Jurkat, Clone E6-1 (cell line): ENCODE results near the gene MINDY4B.
"Not testable (repeated sequence)": the region's sequence is repeated elsewhere in the genome, so short reads cannot be mapped to it uniquely, and the experiment has no call there.

Experiments
- DNase-seq: peaks from one replicate; pipeline ENCODE4 v3.0.0-alpha.2; 2011; ENCODE audit warnings: low read depth, low spot score
- H3K4me3 ChIP-seq: 2 replicates; pipeline ENCODE4 v1.5.1; 2011; ENCODE audit warnings: mild to moderate bottlenecking, low read length, control low read depth, moderate library complexity

Gene MINDY4B

GRCh38 chr3:150863921-150864320, 41.3 kb downstream of the MINDY4B start:
- H3K4me3 ChIP-seq = not testable (repeated sequence)

GRCh38 chr3:150861851-150862250, 43.4 kb downstream of the MINDY4B start:
- no peak overlapping the region for H3K4me3 ChIP-seq
- no peak for DNase-seq

More at GRCh38 chr3:150863921-150864320, 41.3 kb downstream of the MINDY4B start:
- DNase-seq = not testable (repeated sequence)

- not testable (repeated sequence) for DNase-seq, H3K4me3 ChIP-seq
These were observed 47.3 kb downstream of the MINDY4B start for GRCh38 chr3:150857936-150858335.

GRCh38 chr3:150850191-150850590, 55.0 kb downstream of the MINDY4B start:
- no peak for DNase-seq

GRCh38 chr3:150848864-150849263, 56.4 kb downstream of the MINDY4B start:
- H3K4me3 ChIP-seq = no peak overlapping the region
- DNase-seq = no peak

More at GRCh38 chr3:150850191-150850590, 55.0 kb downstream of the MINDY4B start:
- H3K4me3 ChIP-seq = no peak overlapping the region

- H3K4me3 ChIP-seq = no peak overlapping the region
- no peak for DNase-seq
These were observed 57.8 kb downstream of the MINDY4B start for GRCh38 chr3:150847433-150847832.

GRCh38 chr3:150844484-150844883, 60.8 kb downstream of the MINDY4B start:
- no peak overlapping the region for H3K4me3 ChIP-seq
- DNase-seq = no peak

GRCh38 chr3:150843241-150843640, 62.0 kb downstream of the MINDY4B start:
- no peak for DNase-seq
- H3K4me3 ChIP-seq = no peak overlapping the region

GRCh38 chr3:150840802-150841515, 64.3 kb downstream of the MINDY4B start:
- peak; percentile 19 for DNase-seq
- H3K4me3 ChIP-seq = no peak overlapping the region

- no peak overlapping the region for H3K4me3 ChIP-seq
- no peak for DNase-seq
These were observed 74.5 kb downstream of the MINDY4B start for GRCh38 chr3:150830745-150831144.

GRCh38 chr3:150830094-150830681, 75.1 kb downstream of the MINDY4B start:
- DNase-seq = no peak
- no peak overlapping the region for H3K4me3 ChIP-seq

GRCh38 chr3:150829408-150829807, 75.8 kb downstream of the MINDY4B start:
- no peak for DNase-seq
- H3K4me3 ChIP-seq = no peak overlapping the region

- H3K4me3 ChIP-seq = no peak overlapping the region
- DNase-seq = no peak
These were observed 76.2 kb downstream of the MINDY4B start for GRCh38 chr3:150828997-150829396.

- H3K4me3 ChIP-seq = no peak overlapping the region
- no peak for DNase-seq
These were observed 77.0 kb downstream of the MINDY4B start for GRCh38 chr3:150828261-150828660.

- no peak for DNase-seq
- no peak overlapping the region for H3K4me3 ChIP-seq
These were observed 78.6 kb downstream of the MINDY4B start for GRCh38 chr3:150826466-150827282.

- no peak overlapping the region for H3K4me3 ChIP-seq
- DNase-seq = no peak
These were observed 79.3 kb downstream of the MINDY4B start for GRCh38 chr3:150825916-150826377.

GRCh38 chr3:150825192-150825915, 79.9 kb downstream of the MINDY4B start:
- no peak overlapping the region for H3K4me3 ChIP-seq
- no peak for DNase-seq

- no peak overlapping the region for H3K4me3 ChIP-seq
- DNase-seq = no peak
These were observed 82.0 kb downstream of the MINDY4B start for GRCh38 chr3:150823277-150823676.

GRCh38 chr3:150822636-150823035, 82.6 kb downstream of the MINDY4B start:
- no peak for DNase-seq
- no peak overlapping the region for H3K4me3 ChIP-seq
